Body of pancreas (tissue), 4 donors: ENCODE measurements around the gene TRIP11. TPM values are rescaled to one million over a fixed set of nuclear protein-coding genes. Genes with fewer than 3 reads are reported as not detected.

Experiments
- ATAC-seq: fragments of 150-250 bp; one replicate; pipeline ENCODE4 v1.9.1; 2016
- DNase-seq, 4 donors: peaks; one replicate each; pipeline ENCODE4 v3.0.0-alpha.2; 2019
- H3K27ac ChIP-seq, 4 donors: fragments of 200-600 bp; sonication (generic); 1 replicate in 3 of 4; 2 replicates in 1 of 4; pipeline versions ENCODE4 v1.5.1 to v1.6.1; 2016 to 2019; ENCODE audit warnings: mild to moderate bottlenecking in 1 of 4, mixed read lengths in 1 of 4, moderate library complexity in 1 of 4
- H3K27me3 ChIP-seq, 2 donors: fragments of 200-600 bp; sonication (generic); one replicate each; pipeline ENCODE4 v1.6.0; 2016; ENCODE audit warnings: mild to moderate bottlenecking in 1 of 2
- H3K36me3 ChIP-seq, 2 donors: fragments of 200-600 bp; sonication (generic); replicated peaks in 1 of 2; 2 replicates each; pipeline ENCODE4 v1.5.1; 2016; ENCODE audit warnings: low read depth in 2 of 2; ENCODE audit not compliant: insufficient read depth in 1 of 2
- H3K4me1 ChIP-seq: fragments of 200-600 bp; sonication (generic); one replicate; pipeline ENCODE4 v1.6.0; 2016
- H3K4me3 ChIP-seq, 2 donors: fragments of 200-600 bp; sonication (generic); 1 replicate in 1 of 2; 2 replicates in 1 of 2; pipeline ENCODE4 v1.5.1; 2016 to 2019
- H3K9me3 ChIP-seq, 3 donors: fragments of 200-600 bp; sonication (generic); 1 replicate in 2 of 3; 2 replicates in 1 of 3; pipeline ENCODE4 v1.5.1; 2016
- POLR2A ChIP-seq, 3 donors: fragments of 450-650 bp; IDR thresholded peaks; one replicate each; pipeline ENCODE4 v1.6.1; 2016; ENCODE audit warnings: antibody characterized with exemption in 3 of 3, mild to moderate bottlenecking in 2 of 3
- WGBS, 2 donors: methylation state at CpG; one replicate each; pipeline ENCODE4 v1.1.5; 2017; 5-methylcytosine and 5-hydroxymethylcytosine counted together
- intact Hi-C: fragments of 100-400 bp; cut with DNase I; formaldehyde crosslinking; loops from one replicate; pipeline ENCODE4 v1.15.1; 2023
- total RNA-seq, 2 donors: library from RNA; depleted of rRNA; stranded (reverse); fragments of >200 nt; gene quantifications; one replicate each; pipeline ENCODE4 v1.1.0, GENCODE V29; 2016
- TF ChIP-seq, protein P1 (sequence below), 7 experiments: fragments of 450-650 bp in 4 of 7; fragments of 200-600 bp in 3 of 7; sonication (generic) in 3 of 7; IDR thresholded peaks; one replicate each; pipeline ENCODE4 v1.5.1; 2016 to 2019; ENCODE audit warnings: antibody characterized with exemption in 7 of 7

Gene TRIP11
- total RNA-seq, 2 donors from 2014 or later, result 25.2 to 33.6 TPM

DNA sequence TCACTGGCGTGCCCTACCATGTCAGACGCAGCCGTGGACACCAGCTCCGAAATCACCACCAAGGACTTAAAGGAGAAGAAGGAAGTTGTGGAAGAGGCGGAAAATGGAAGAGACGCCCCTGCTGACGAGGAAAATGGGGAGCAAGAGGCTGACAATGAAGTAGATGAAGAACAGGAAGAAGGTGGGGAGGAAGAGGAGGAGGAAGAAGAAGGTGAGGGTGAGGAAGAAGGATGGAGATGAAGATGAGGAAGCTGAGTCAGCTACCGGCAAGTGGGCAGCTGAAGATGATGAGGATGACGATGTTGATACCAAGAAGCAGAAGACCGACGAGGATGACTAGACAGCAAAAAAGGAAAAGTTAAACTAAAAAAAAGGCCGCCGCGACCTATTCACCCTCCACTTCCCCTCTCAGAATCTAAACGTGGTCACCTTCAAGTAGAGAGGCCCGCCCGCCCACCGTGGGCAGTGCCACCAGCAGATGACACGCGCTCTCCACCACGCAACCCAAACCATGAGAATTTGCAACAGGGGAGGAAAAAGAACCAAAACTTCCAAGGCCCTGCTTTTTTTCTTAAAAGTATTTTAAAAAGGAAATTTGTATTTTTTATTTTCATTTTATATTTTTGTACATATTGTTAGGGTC, 13.2 kb downstream of the TRIP11 start:
- Histone ChIP-seq H3K27me3 (no peaks in the 10 kb centered on the region), H3K36me3 (peaks cover 2 to 5% of the 10 kb centered on the region in 2 donors), H3K4me3 (no peak overlapping the region), H3K4me1 (peaks cover 15% of the 10 kb centered on the region), H3K9me3 (no peaks in the 10 kb centered on the region), H3K27ac (peak overlapping the region in 3 of 4 donors; percentile 56 to 60 (median 59))
- TF ChIP-seq POLR2A (IDR thresholded peaks at IDR 0.05), result no peak
- TF ChIP-seq, protein P1, sequence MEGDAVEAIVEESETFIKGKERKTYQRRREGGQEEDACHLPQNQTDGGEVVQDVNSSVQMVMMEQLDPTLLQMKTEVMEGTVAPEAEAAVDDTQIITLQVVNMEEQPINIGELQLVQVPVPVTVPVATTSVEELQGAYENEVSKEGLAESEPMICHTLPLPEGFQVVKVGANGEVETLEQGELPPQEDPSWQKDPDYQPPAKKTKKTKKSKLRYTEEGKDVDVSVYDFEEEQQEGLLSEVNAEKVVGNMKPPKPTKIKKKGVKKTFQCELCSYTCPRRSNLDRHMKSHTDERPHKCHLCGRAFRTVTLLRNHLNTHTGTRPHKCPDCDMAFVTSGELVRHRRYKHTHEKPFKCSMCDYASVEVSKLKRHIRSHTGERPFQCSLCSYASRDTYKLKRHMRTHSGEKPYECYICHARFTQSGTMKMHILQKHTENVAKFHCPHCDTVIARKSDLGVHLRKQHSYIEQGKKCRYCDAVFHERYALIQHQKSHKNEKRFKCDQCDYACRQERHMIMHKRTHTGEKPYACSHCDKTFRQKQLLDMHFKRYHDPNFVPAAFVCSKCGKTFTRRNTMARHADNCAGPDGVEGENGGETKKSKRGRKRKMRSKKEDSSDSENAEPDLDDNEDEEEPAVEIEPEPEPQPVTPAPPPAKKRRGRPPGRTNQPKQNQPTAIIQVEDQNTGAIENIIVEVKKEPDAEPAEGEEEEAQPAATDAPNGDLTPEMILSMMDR (IDR thresholded peaks at IDR 0.05), result no peak
- ATAC-seq (no peak), DNase-seq (no peak)
- 77 to 78% methylated on average over 21 of the region's 21 CpGs for WGBS, 2 donors
- intact Hi-C loops, result no loop called here

DNA sequence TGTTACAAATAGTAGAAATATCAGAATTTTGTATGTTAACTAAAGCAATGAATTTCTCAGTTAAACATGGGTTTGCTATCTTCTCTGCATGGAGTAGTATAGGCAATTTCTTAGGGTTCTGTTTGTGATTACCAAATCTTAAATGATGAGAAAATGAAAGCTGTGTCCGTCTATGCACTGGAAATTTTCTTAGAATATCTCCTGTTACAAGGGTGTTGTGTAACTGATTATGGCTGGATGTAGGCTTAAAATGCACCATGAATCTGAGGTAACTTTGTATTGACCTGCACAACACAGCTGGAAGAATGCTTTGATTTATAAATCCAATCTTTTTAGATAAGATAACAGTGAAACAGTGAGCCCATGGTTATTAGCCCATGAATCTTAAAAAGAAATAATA, 17.8 kb downstream of the TRIP11 start:
- Histone ChIP-seq H3K4me1 (peaks cover 17% of the 10 kb centered on the region), H3K27ac (peak overlapping the region in 1 of 4 donors; percentile 17), H3K27me3 (no peaks in the 10 kb centered on the region), H3K4me3 (no peak overlapping the region), H3K9me3 (no peaks in the 10 kb centered on the region), H3K36me3 (peaks cover 0 to 2% of the 10 kb centered on the region in 2 donors)
- DNase-seq (no peak), ATAC-seq (no peak)
- WGBS, 2 donors, result 13 to 17% methylated on average over 1 of the region's 1 CpG
- intact Hi-C loops, result no loop called here
- TF ChIP-seq POLR2A (IDR thresholded peaks at IDR 0.05), result no peak
- TF ChIP-seq, protein P1 (IDR thresholded peaks at IDR 0.05), result no peak

GRCh38 chr14:92021523-92021922, 18.3 kb downstream of the TRIP11 start:
- intact Hi-C loops, result no loop called here
- Histone ChIP-seq H3K4me3 (no peak overlapping the region), H3K27me3 (no peaks in the 10 kb centered on the region), H3K4me1 (peaks cover 17% of the 10 kb centered on the region), H3K36me3 (peaks cover 0 to 2% of the 10 kb centered on the region in 2 donors), H3K27ac (peak overlapping the region in 1 of 4 donors; percentile 17), H3K9me3 (no peaks in the 10 kb centered on the region)
- ATAC-seq, result no peak
- no peak for DNase-seq
- 95% methylated on average over 3 of the region's 3 CpGs for WGBS, 2 donors
- TF ChIP-seq, protein P1 (IDR thresholded peaks at IDR 0.05), result no peak
- TF ChIP-seq POLR2A (IDR thresholded peaks at IDR 0.05), result no peak

DNA sequence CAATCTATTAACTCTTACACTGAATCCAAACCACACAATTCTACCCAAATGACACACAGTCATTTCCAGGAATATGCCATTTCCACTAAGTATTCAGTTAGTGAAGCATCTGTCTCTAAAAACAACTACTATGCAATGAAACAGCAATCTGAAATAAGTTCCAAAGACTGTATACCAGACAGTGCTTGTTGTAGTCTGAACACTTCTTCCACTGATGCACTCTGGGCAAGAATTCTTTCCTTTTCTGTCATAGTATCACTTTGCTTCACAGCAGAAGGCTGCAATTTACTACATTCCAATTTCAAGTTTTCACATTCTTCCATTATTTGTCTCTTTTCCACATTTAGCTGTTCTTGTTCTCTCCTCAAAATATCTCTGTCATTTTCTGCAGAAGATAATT, 25.8 kb downstream of the TRIP11 start:
- Histone ChIP-seq H3K36me3 (peaks cover 12 to 32% of the 10 kb centered on the region in 2 donors), H3K9me3 (no peaks in the 10 kb centered on the region), H3K4me1 (peaks cover 11% of the 10 kb centered on the region), H3K27me3 (no peaks in the 10 kb centered on the region), H3K4me3 (no peak overlapping the region), H3K27ac (no peak overlapping the region)
- ATAC-seq, result no peak
- intact Hi-C loops, result no loop called here
- no peak for TF ChIP-seq POLR2A (IDR thresholded peaks at IDR 0.05)
- TF ChIP-seq, protein P1 (IDR thresholded peaks at IDR 0.05), result no peak
- DNase-seq, result no peak
